Measurements from ENCODE around the gene WNT3A.

The WNT3A gene

DNA sequence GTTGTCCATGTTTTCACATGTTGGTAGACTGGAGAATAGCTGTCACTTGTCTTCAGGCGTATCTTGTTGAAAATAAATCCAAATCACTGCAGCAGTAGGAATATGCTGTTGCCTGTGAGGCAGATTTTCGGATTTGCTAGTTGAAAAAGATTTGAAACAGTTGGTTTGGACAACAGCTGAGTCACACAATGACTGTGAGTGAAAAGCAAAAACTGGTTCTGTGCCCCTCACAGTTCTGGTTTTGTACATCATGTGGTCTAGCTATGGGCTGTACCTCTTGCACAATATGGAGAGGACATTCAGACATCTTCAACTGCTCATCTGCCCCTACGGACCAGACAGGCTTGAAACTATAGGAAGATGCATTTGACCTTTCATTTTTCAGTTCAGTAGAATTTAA is 77.5 kb downstream of the WNT3A start:
- DNase-seq (ENCODE audit: low read depth) = no peak

DNA sequence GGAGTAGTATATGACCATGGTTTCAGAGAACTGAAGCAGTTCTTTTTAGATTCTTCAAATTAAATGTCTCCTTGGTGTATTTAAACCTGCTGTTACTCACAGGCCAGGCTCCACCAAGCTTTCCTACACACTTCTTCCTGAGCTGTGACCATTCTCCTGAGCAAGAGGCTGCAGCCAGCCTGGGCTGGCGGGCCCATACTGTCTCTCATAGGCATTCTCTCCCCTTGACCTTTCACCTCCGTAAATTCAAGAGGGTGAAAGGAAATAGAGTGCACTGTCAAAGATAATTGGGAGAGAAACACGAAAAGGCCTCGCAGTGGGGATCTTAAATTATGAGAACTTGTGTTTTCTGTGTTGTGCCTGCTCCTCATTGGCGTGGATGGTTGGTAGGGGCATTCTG is 78.0 kb downstream of the WNT3A start:
- DNase-seq (ENCODE audit: low read depth) = no peak

DNA sequence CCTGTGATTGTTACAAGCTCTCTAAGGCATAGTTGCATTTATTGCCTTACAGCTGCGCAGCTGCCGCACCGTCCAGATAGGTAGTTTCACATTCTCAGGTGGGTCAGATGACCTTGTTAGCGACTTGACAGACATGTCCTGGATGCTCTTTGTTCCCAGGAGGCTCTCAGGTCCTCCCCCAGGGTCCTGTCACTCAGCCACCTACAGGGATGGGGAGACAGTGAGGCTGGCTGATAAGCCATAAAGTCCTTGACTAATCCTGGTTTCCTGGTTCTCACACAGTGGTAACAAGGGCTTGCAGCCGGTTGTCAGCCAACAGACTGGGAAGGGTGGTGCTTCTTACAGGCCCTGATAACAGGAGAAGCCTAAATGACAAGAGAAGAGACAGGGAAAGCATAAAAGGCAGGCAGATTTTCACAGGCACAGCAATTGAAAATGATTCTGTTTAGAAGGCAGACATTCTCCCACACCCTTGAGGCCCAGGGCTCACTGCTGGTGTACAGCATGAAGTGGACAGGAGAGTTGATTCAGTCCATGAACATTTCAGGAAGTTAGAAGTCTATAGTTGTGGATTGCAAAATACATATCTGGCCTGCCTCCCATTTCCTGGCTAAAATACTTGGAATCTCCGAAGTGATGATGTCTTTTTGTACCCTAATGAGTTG is 78.6 kb downstream of the WNT3A start:
- DNase-seq (ENCODE audit: low read depth) = no peak

DNA sequence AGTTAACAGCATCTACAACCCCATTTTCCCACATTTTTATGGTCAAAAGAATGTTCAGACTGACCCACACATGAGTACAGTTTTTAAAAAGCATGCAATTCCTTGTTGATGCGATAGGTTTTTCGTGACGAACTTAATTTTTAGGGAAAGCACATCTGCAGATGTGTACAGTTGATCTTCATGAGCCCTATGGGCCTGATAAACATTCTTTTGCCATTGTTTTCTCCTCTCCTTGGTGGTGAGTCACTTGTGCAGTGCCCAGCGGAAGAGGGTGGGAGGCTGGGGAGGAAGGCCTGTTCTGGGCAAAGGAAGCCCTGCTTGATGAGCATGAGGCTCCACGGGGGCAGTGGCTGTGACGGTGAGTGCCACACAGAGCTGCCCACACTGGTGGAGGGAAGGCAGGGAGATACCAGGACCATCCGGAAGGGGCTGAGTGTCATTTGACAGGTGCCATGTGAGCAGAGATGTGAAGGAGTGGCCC is 81.0 kb downstream of the WNT3A start:
- no peak for DNase-seq (ENCODE audit: low read depth)

DNA sequence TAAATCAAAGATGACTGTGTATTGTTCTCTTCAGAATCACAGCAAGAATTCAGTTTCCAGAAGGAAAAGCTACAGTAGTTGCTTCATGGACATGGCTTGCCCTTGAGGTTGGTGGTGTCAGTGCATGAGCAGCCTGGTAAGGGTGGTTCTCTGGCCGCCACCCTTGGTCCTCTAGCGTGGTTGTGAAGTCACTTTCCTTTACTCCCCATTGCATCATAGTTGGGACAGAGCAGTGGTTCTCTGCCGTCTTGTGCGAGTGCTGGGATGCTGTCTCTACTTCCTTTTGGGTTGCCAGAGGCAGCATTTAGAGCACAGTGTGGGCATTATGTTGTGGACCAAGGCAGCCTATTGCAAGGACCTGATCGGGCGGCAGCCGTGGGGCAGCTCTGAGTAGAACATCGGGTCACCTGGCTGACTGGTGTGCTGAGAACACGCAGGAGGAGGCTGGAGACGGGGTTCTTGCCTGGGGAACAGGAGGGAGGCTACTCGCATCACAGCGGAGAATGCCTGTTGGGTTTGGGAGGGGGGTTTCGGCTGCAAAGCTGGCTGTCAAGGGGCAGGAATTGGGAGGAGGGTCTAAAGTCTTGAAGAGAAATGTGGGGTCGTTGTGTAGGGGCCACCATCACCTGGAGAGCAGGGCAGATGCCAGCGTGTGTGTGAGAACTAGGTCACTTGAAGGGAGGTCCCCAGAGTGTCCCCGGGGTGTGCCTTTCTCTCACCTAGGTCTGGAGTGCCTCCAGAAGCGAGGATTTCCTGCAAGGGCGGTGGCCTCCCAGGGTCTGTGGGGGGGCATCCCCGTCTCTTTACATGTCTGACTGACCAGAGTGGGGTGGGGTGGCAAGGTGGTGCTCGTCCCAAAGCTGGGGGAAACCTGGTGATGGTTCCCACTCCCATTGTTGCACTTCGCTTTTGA is 82.0 kb downstream of the WNT3A start:
- DNase-seq (ENCODE audit: low read depth) = no peak

DNA sequence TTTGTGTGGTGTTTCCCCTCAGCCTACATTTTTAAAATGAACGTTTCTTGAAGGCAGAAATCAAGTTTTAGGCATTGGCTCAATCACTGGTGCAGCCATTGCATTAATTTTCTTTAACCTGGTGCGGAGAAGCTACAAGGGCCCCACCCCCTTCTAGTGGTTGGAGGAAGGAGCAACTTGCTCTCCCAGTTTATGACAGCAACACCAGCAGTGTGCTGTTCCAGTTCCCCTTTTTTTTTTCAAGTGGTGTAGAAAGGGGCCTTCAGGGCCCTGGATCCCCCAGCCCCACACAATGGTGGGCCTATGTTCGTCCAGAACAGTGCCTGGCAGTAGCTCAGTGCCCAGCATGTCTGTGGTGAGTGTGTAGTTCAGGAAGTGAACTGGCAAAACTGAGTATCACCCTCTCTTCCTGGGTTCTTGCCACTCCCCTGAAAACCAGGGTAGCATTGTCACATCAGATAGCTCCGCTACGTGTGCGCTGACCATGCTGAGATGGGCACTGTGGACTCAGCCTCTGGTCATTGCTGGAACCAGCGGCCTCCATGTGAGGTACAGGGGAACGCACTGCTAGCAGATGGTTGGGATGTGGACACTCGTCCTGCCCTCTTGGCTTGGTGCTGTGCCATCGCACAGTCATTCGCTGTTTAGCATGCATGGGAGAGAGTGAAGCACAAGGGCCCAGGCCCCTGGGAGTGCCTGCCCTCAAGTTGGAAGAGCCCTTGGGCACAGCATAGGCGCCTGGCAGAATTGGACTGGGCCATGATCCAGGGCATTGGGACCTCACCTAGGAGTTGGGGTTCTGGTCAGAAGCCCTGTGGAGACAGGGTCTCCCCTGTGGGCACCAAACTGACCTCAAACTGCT is 83.0 kb downstream of the WNT3A start:
- no peak for DNase-seq (ENCODE audit: low read depth)

DNA sequence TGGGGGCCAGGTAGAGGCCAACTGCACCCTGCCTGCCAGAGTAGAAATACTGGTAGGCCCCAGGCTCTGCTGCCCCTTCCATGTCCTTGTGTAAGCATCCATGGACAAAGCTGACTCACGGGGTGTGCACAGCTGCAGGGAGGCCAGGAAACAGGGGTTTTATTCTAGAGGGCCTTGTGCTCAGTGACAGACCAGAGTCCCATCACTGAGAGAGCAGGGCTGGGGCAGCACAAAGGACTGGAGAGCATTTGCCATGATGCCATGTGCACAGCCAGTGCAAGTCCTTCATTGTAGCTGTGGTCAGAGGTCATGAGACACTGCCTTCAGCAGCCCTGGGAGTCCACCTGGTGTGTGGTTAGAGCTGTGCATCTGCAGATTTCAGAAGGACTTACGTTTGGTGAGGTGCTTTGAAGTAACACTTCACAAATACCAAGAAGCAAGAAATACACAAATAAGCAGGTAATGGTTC is 83.8 kb downstream of the WNT3A start:
- DNase-seq (ENCODE audit: low read depth) = no peak

DNA sequence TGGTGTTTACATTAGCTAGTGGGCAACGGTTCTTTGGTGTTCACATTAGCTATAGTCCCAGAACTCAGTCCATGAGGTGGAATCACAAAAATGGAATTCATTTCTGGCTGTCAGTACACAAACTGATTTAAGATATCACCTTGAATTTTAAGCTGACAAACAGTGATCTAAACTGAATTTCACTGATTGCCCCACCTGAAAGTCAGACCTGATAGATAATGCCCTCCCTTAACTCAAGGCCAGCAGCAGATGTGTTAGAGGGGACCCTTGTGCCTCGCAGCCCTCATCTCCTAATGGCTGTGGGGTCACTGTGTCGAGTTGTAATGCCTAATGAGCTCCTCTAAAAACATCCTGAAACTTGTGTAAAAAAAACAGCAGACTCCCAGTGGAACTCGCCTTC is 84.3 kb downstream of the WNT3A start:
- DNase-seq (ENCODE audit: low read depth) = no peak

DNA sequence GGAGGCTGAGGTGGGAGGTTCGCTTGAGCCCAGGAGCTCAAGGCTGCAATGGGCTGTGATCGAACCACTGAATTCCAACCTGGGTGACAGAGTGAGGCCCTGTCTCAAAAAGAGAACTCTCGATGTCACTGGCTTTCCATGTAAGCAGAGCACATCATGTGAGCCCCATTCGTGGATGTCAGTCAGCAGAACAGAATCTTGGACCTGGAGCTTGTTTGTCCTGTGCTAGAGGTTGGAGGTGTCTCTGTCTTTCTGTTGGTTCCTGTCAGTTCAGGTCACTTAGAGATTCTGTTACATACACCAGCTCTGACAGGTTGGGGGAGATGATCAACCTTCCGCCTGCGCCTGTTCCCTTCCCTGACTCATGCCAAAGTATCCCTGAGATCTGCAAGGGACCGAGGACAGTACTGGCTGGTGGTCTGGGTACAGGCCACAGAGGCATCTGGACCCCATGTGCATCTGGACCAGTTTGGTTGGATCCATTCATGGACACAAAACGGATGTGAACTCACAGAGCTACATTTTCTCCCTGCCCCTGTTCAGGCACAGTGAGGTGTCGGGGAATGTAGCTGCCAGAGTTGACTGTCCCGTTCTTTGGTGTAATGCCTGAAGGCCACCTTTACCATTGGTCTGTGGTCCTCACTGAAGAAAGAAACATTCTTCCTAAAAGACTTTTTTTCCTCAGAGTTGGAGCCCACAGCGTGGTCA is 85.7 kb downstream of the WNT3A start:
- no peak for DNase-seq (ENCODE audit: low read depth)

DNA sequence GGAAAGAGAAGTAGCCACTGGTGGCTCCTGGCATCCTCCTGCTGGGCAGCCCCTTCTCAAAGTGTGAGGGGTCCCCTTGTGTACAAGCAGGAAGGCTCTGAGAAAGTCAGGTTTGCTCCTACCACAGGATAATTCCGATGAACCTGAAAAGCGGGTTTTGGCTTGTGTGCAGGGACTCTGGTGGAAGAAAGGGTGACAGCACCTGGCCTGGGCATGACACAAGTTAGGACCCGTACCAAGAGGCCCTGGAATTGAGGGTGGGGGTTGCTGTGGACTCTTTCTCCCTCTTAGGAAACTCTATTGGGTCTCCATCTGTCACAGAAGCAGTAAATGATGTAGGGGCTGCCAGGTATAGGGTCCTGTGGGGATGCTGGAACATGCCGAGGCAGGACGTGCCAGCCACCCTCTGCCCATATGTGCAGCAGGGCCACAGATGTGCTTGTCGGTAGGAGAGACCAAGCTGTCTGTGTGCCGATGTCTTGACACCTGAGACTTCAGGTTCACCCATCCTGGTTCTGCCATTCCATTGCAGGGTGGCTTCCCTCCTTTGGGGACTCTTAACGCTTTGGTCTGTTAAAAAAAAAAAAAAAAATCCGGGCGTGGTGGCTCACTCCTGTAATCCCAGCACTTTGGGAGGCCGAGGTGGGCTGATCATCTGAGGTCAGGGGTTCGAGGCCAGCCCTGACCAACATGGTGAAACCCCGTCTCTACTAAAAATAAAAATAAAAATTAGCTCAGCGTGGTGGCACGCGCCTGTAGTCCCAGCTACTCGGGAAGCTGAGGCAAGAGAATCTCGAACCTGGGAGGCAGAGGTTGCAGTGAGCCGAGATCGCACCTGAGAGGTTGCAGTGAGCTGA is 86.5 kb downstream of the WNT3A start:
- no peak for DNase-seq (ENCODE audit: low read depth)

DNA sequence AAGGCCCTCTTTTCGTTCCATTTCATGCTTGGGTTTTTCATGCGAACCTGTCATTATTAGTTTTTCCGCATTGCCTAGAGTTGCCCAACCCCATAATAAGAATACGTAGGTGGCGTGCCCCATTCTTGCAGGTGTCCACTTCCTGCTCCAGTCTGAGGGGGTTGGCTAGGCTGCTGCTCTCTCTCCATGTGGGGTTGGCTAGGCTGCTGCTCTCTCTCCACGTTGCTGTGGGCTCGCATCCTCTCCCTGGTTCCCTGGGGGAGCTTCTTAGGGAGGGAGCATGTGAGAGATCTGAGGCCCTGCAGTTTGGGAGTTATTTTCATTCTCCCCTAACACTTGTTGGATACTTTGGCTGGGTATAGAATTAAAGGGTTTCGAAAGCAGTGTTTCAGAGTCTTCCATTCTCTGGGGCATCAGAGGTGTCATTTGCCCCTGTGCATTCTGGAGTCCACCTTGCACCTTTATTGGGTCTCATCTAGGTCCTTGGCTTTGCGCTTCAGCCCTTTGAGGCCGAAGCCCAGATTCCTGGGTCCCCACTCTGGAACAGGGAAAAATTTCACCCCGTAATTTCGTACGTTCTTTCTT is 87.7 kb downstream of the WNT3A start:
- no peak for DNase-seq (ENCODE audit: low read depth)

DNA sequence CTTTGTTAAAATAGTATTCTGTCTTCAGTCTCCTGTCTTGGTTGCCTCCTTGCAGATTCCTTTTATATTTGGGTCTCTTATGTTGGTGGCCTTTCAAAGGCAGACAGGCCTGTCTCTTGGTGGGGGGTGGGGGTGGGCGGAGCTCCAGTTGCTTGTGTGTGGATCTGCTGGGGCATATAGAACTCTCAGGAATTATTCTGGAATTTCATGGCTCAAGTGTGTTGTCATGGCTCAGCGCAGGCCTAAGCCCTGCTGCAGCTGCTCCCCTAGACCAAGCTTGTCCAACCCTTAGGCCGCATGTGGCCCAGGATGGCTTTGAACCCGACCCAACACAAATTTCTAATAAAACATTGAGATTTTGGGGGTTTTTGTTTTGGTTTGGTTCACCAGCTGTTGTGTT is 88.4 kb downstream of the WNT3A start:
- DNase-seq (ENCODE audit: low read depth) = no peak

DNA sequence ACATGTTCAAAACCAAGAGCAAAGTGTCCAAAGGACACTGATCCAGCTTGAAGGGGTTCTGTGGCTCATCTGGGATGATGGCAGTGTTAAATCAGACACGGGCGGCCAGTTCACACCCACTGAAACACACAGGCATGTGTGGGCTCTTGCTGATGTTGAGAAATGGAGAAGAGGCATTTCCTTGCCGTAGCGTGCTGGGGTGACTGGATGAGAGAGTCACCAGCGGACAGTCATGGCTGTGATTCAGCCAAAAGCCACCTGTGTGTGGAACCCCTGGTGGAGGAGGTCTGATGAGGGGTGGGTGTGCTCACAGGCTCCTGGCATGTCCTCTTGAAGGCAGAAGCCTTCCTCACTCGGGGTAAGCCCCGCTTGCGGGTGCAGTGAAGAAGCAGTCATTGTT is 89.1 kb downstream of the WNT3A start:
- no peak for DNase-seq (ENCODE audit: low read depth)

DNA sequence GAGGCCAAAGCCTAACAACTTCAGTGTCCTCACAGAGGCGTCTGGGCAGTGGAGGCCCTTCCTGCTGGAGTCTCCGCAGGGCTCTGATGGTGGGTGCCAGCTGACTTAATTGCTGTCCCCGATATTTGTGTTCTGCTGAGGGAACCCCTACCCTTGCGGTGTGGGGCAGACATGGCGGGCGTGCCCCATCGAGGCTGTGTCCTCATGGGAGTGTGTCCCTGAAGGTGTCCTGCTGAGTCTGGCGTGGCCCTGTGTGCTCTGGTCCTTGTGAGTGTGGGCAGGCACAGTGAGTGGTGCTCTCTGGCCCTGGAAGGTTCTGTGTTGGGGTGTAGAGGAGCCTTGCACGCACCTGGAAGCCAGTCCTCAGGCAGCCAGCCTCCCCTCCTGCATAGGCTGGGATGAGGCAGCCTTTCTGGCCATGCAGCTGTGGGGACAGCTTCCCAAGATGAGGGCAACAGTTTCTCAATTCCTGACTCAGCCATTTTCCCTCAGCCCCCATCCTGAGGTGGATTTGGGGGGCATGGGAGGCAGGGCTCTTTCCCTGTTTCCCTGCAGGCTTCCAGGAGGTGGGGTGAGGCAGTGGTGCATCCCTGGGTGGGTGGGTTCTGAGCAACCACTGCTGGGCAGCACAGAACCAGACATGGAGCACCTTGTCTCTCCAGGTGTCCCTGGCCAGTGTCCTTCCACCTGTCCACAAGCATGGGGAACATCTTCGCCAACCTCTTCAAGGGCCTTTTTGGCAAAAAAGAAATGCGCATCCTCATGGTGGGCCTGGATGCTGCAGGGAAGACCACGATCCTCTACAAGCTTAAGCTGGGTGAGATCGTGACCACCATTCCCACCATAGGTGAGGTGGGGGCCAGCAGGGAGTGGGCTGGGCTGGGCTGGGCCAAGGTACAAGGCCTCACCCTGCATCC is 89.9 kb downstream of the WNT3A start:
- DNase-seq (ENCODE audit: low read depth) = no peak

DNA sequence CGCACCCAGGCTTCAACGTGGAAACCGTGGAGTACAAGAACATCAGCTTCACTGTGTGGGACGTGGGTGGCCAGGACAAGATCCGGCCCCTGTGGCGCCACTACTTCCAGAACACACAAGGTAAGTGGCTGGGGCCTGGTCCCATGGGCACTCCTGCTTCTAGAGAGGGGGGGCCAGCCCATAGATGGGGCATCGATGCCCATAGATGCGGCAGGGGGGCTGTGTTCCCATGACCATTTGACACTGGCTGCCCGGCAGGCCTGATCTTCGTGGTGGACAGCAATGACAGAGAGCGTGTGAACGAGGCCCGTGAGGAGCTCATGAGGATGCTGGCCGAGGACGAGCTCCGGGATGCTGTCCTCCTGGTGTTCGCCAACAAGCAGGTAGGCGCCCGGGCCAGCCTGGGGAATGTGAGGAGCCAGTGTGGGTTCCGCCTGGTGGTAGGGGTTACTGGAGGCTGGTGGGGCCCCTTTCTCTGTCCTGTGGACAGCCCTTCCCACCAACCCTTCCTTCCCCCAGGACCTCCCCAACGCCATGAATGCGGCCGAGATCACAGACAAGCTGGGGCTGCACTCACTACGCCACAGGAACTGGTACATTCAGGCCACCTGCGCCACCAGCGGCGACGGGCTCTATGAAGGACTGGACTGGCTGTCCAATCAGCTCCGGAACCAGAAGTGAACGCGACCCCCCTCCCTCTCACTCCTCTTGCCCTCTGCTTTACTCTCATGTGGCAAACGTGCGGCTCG is 90.7 kb downstream of the WNT3A start:
- DNase-seq (ENCODE audit: low read depth) = no peak

DNA sequence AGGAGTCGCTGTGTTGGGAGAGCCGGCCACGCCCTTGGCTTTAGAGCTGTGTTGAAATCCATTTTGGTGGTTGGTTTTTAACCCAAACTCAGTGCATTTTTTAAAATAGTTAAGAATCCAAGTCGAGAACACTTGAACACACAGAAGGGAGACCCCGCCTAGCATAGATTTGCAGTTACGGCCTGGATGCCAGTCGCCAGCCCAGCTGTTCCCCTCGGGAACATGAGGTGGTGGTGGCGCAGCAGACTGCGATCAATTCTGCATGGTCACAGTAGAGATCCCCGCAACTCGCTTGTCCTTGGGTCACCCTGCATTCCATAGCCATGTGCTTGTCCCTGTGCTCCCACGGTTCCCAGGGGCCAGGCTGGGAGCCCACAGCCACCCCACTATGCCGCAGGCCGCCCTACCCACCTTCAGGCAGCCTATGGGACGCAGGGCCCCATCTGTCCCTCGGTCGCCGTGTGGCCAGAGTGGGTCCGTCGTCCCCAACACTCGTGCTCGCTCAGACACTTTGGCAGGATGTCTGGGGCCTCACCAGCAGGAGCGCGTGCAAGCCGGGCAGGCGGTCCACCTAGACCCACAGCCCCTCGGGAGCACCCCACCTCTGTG is 91.6 kb downstream of the WNT3A start:
- no peak for DNase-seq (ENCODE audit: low read depth)

DNA sequence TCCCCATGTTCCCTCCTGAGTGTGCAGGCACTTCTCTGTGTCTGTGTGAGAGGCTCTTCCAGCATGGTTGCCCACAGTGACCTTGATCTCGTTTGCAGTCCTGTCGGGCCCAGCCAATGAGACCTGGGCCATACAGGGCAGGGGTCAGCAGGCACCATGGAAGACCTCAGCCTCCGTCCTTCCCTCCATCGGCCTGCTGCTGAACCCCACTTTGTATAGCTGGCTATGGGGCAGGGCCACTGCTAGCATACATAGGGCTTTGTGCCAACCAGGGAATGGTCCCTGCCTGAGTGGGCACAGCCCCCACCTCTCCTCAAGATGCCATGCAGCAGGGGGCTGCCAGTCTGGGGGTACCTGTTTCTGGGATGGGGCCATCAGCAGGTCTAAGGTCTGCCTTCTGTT is 92.5 kb downstream of the WNT3A start:
- no peak for DNase-seq (ENCODE audit: low read depth)
